Measurements from ENCODE around the gene CD99. TPM values are rescaled to one million over a fixed set of nuclear protein-coding genes. Genes with fewer than 3 reads are reported as not detected.

The CD99 gene
- total and polyA plus RNA-seq, 2 experiments from 2014 or later = 28.5 to 43.1 TPM

DNA sequence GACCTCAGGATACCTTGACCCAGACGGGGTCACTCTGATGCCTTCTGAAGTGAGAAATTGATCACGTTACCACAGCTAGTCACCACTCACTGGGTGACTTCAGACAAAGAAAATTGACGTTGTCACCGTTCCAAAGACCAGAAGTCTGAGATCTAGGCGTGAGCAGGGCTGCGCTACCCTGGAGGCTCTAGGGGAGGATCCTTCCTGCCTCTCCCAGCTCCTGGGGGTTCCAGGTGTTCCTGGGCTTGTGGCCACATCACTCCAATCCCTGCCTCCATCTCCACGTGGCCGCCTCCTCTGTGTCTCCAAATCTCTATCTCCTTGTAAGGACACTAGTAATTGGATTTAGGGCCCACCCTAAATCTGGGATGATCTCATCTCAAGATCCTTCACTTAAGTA lies 48.9 kb upstream of the CD99 start (continued):
- TF ChIP-seq, protein P1, sequence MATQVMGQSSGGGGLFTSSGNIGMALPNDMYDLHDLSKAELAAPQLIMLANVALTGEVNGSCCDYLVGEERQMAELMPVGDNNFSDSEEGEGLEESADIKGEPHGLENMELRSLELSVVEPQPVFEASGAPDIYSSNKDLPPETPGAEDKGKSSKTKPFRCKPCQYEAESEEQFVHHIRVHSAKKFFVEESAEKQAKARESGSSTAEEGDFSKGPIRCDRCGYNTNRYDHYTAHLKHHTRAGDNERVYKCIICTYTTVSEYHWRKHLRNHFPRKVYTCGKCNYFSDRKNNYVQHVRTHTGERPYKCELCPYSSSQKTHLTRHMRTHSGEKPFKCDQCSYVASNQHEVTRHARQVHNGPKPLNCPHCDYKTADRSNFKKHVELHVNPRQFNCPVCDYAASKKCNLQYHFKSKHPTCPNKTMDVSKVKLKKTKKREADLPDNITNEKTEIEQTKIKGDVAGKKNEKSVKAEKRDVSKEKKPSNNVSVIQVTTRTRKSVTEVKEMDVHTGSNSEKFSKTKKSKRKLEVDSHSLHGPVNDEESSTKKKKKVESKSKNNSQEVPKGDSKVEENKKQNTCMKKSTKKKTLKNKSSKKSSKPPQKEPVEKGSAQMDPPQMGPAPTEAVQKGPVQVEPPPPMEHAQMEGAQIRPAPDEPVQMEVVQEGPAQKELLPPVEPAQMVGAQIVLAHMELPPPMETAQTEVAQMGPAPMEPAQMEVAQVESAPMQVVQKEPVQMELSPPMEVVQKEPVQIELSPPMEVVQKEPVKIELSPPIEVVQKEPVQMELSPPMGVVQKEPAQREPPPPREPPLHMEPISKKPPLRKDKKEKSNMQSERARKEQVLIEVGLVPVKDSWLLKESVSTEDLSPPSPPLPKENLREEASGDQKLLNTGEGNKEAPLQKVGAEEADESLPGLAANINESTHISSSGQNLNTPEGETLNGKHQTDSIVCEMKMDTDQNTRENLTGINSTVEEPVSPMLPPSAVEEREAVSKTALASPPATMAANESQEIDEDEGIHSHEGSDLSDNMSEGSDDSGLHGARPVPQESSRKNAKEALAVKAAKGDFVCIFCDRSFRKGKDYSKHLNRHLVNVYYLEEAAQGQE (IDR thresholded peaks at IDR 0.05; ENCODE audit: unreplicated experiment) = no peak
- TF ChIP-seq ZNF114 (CRISPR knock-in tag; IDR thresholded peaks at IDR 0.05) (no peak), POLR2AphosphoS5 (IDR thresholded peaks at IDR 0.05; ENCODE audit: low read depth) (no peak), EZH2phosphoT487 (IDR thresholded peaks at IDR 0.05; ENCODE audit: unreplicated experiment) (no peak)
- TF ChIP-seq, protein P2, sequence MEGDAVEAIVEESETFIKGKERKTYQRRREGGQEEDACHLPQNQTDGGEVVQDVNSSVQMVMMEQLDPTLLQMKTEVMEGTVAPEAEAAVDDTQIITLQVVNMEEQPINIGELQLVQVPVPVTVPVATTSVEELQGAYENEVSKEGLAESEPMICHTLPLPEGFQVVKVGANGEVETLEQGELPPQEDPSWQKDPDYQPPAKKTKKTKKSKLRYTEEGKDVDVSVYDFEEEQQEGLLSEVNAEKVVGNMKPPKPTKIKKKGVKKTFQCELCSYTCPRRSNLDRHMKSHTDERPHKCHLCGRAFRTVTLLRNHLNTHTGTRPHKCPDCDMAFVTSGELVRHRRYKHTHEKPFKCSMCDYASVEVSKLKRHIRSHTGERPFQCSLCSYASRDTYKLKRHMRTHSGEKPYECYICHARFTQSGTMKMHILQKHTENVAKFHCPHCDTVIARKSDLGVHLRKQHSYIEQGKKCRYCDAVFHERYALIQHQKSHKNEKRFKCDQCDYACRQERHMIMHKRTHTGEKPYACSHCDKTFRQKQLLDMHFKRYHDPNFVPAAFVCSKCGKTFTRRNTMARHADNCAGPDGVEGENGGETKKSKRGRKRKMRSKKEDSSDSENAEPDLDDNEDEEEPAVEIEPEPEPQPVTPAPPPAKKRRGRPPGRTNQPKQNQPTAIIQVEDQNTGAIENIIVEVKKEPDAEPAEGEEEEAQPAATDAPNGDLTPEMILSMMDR (conservative IDR thresholded peaks at IDR 0.05; ENCODE audit: low read depth in 2 of 2) = no peak
- TF ChIP-seq, protein P3, sequence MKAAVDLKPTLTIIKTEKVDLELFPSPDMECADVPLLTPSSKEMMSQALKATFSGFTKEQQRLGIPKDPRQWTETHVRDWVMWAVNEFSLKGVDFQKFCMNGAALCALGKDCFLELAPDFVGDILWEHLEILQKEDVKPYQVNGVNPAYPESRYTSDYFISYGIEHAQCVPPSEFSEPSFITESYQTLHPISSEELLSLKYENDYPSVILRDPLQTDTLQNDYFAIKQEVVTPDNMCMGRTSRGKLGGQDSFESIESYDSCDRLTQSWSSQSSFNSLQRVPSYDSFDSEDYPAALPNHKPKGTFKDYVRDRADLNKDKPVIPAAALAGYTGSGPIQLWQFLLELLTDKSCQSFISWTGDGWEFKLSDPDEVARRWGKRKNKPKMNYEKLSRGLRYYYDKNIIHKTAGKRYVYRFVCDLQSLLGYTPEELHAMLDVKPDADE (IDR thresholded peaks at IDR 0.05) = no peak

DNA sequence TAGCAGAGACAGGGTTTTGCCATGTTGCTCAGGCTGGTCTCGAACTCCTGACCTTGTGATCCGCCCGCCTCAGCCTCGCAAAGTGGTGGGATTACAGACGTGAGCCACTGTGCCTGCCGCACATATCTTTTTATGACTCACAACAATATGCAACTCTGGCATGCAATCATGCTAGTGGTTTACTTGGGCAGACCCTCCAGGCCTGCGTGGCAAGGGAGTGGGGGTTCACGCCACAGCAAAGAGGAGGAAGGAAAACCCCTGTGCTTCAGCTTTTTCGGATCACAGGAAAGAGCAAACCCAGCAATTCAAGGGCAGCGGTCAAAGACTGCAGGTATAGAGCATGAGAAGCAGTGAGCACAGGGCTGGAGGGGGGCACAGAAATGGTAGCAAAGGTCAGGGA lies 48.3 kb upstream of the CD99 start:
- Histone ChIP-seq H2AFZ (no peak overlapping the region), H3K27me3 (ENCODE audit: insufficient read depth) (no peaks in the 10 kb centered on the region), H3K36me3 (ENCODE audit: insufficient read depth) (peaks cover 9% of the 10 kb centered on the region; the same call in 1 of the 2 replicates), H3K4me3 (no peak overlapping the region), H3K4me1 (ENCODE audit: insufficient read depth) (no peaks in the 10 kb centered on the region), H3F3A (replicated peaks; ENCODE audit: low read depth) (peaks cover 9% of the 10 kb centered on the region; the same call in 1 of the 2 replicates), H3K9me2 (ENCODE audit: insufficient read depth) (no peaks in the 10 kb centered on the region), H3K27ac (ENCODE audit: low read depth) (no peak overlapping the region), H3K79me2 (replicated peaks; ENCODE audit: insufficient read depth) (no peaks in the 10 kb centered on the region), H4K20me1 (replicated peaks; ENCODE audit: insufficient read depth) (peaks cover 11% of the 10 kb centered on the region), H3K4me2 (no peak overlapping the region)
- peaks cover 5% of the 10 kb centered on the region for H3K27me3 Mint-ChIP-seq (ENCODE audit: insufficient read depth, low read depth, poor library complexity)
- H3K4me3 Mint-ChIP-seq = no peak overlapping the region
- ATAC-seq = no peak
- H3K36me3 Mint-ChIP-seq (ENCODE audit: low read depth) = peaks cover 55% of the 10 kb centered on the region
- peak overlapping the region; percentile 5; the same call in 1 of the 2 replicates for H3K27ac Mint-ChIP-seq
- peaks cover 3% of the 10 kb centered on the region; the same call in 1 of the 3 replicates for H3K4me1 Mint-ChIP-seq
- no peaks in the 10 kb centered on the region; the same call in 2 of the 3 replicates for H3K9me3 Mint-ChIP-seq
- no peak for DNase-seq (ENCODE audit: low spot score)
- TF ChIP-seq, protein P3 (IDR thresholded peaks at IDR 0.05) = no peak
- TF ChIP-seq POLR2AphosphoS5 (IDR thresholded peaks at IDR 0.05; ENCODE audit: low read depth) (no peak), EZH2phosphoT487 (IDR thresholded peaks at IDR 0.05; ENCODE audit: unreplicated experiment) (no peak), EZH2 (IDR thresholded peaks at IDR 0.05; ENCODE audit: low read depth, unreplicated experiment) (no peak), JUNB (IDR thresholded peaks at IDR 0.05; ENCODE audit: unreplicated experiment) (no peak)
- TF ChIP-seq, protein P1 (IDR thresholded peaks at IDR 0.05; ENCODE audit: unreplicated experiment) = no peak
- TF ChIP-seq, protein P2 (conservative IDR thresholded peaks at IDR 0.05; ENCODE audit: low read depth in 2 of 2) = no peak
